Heart left ventricle (tissue), 16 donors: ENCODE measurements around the gene SRGAP3. TPM values are rescaled to one million over a fixed set of nuclear protein-coding genes. Genes with fewer than 3 reads are reported as not detected.

Source experiments
- ATAC-seq, 4 donors: fragments of 200-7000 bp; cut with Tn5 transposase; one replicate each; pipeline ENCODE4 v1.9.1; 2020 to 2022; ENCODE audit warnings: moderate library complexity in 4 of 4, mild to moderate bottlenecking in 3 of 4, moderate number of reproducible peaks in 1 of 4
- DNase-seq, 5 donors: peaks; one replicate each; pipeline ENCODE4 v3.0.0-alpha.2; 2020
- H3K27ac ChIP-seq, 12 donors: fragments of 200-600 bp; sonication (generic) in 4 of 12; one replicate each; pipeline versions ENCODE4 v1.5.0 to v1.8.0; 2016 to 2022; ENCODE audit warnings: mild to moderate bottlenecking in 2 of 12
- H3K27me3 ChIP-seq, 9 donors: fragments of 200-600 bp; sonication (generic) in 2 of 9; one replicate each; pipeline versions ENCODE4 v1.5.1 to v1.8.0; 2016 to 2022; ENCODE audit warnings: mild to moderate bottlenecking in 3 of 9
- H3K36me3 ChIP-seq, 9 donors: fragments of 200-600 bp; sonication (generic) in 2 of 9; one replicate each; pipeline versions ENCODE4 v1.5.0 to v1.8.0; 2018 to 2022; ENCODE audit warnings: mild to moderate bottlenecking in 2 of 9
- H3K4me1 ChIP-seq, 12 donors: fragments of 200-600 bp; sonication (generic) in 4 of 12; one replicate each; pipeline versions ENCODE4 v1.5.0 to v1.8.0; 2016 to 2022; ENCODE audit warnings: mild to moderate bottlenecking in 3 of 12
- H3K4me3 ChIP-seq, 12 donors: fragments of 200-600 bp; sonication (generic) in 4 of 12; one replicate each; pipeline versions ENCODE4 v1.5.0 to v1.8.0; 2017 to 2022; ENCODE audit warnings: mild to moderate bottlenecking in 9 of 12, moderate library complexity in 4 of 12
- H3K9me3 ChIP-seq, 12 donors: fragments of 200-600 bp; sonication (generic) in 4 of 12; one replicate each; pipeline versions ENCODE4 v1.5.0 to v1.8.0; 2016 to 2022; ENCODE audit warnings: mild to moderate bottlenecking in 1 of 12
- CTCF ChIP-seq, 12 donors: fragments of 200-600 bp; sonication (generic) in 4 of 12; IDR thresholded peaks; one replicate each; pipeline versions ENCODE4 v1.5.0 to v1.8.0; 2018 to 2022; ENCODE audit warnings: antibody characterized with exemption in 12 of 12, mild to moderate bottlenecking in 5 of 12
- POLR2A ChIP-seq, 2 donors: fragments of 450-650 bp; IDR thresholded peaks; one replicate each; pipeline ENCODE4 v1.6.1; 2017; ENCODE audit warnings: antibody characterized with exemption in 2 of 2, mild to moderate bottlenecking in 2 of 2, moderate library complexity in 2 of 2
- WGBS, 4 donors: extraction: QIAGEN DNeasy Blood & Tissue Kit in 2 of 4; methylation state at CpG; one replicate each; pipeline versions ENCODE4 v1.1.5 to v1.1.7; 2013 to 2018; 5-methylcytosine and 5-hydroxymethylcytosine counted together
- intact Hi-C, 10 donors: fragments of 100-400 bp; cut with DNase I; formaldehyde crosslinking; loops; one replicate each; pipeline versions ENCODE4 v1.11.1 to v1.14.2; 2022
- polyA plus RNA-seq, 2 donors: library from polyadenylated mRNA; stranded (reverse); fragments of 200-250 nt; gene quantifications; one replicate each; pipeline ENCODE4 v1.2.3, GENCODE V29; 2013
- total RNA-seq, 9 donors: library from RNA; depleted of rRNA in 2 of 9; stranded (reverse); fragments of >200 nt in 2 of 9; fragmentation: NEBNext Ultra II Directional in 3 of 9; extraction: Animal tissue kit (Norgen Biotek cat#: 25700) in 3 of 9; gene quantifications; one replicate each; pipeline versions ENCODE4 v1.1.0 to v1.2.4, GENCODE V29; 2016 to 2023
- donor health status: ischemic (EF 13 %, LVEDD 7.1; RV severe dilation, severe dysfunction).
- donor health status: healthy with polysubstance abuse.
- donor health status: DM: no; HTN: yes; CAD: no.
- donor health status: DM: no; HTN: no; CAD: no.
- donor health status: ischemic (EF 25% LVEDD 6.9; RV normal size, moderate dysfunction).
- donor health status: ischemic (EF 25% LVEDD 5.7; RV mildly dilated, moderate dysfunction).
- donor health status: healthy.
- donor health status: DM: yes; HTN: yes; CAD: no.
- donor health status: ischemic (EF 35%, LVEDD 5.7; RV mildly dilated, moderate dysfunction).
- donor health status: nonischemic (EF 11% LVEDD 7.7; RV severe dilation, severe dysfunction).
- donor health status: DM: yes; HTN: yes; CAD: no.
- donor health status: PGD.
- donor health status: ischemic (EF 29% LVEDD 5.4; RV normal size, mild dysfunction).
- donor health status: nonischemic (EF 23%, LVEDD 6.1; RV moderate dilation, normal function).

Gene SRGAP3
- total and polyA plus RNA-seq, 11 donors = 1.4 to 16.8 (median 9.0) TPM

- Histone ChIP-seq H3K36me3 (no peaks in the 10 kb centered on the region), H3K4me3 (no peak overlapping the region), H3K27ac (no peak overlapping the region), H3K27me3 (no peaks in the 10 kb centered on the region), H3K9me3 (no peaks in the 10 kb centered on the region), H3K4me1 (no peaks in the 10 kb centered on the region)
- ATAC-seq (no peak), DNase-seq (no peak)
- no peak for TF ChIP-seq POLR2A (IDR thresholded peaks at IDR 0.05)
- no peak for TF ChIP-seq CTCF (IDR thresholded peaks at IDR 0.05)
- WGBS, 4 donors = 79 to 90% (median 87%) methylated on average over 8 of the region's 8 CpGs
- intact Hi-C loops = loop anchor here in 1 of 10 donors (10.0 kb wide), 1 partner anchor 165 kb away; the partner anchor contains the start of gene SRGAP3
Measured at GRCh38 chr3:9079676-9080075, 169.8 kb downstream of the SRGAP3 start.

DNA sequence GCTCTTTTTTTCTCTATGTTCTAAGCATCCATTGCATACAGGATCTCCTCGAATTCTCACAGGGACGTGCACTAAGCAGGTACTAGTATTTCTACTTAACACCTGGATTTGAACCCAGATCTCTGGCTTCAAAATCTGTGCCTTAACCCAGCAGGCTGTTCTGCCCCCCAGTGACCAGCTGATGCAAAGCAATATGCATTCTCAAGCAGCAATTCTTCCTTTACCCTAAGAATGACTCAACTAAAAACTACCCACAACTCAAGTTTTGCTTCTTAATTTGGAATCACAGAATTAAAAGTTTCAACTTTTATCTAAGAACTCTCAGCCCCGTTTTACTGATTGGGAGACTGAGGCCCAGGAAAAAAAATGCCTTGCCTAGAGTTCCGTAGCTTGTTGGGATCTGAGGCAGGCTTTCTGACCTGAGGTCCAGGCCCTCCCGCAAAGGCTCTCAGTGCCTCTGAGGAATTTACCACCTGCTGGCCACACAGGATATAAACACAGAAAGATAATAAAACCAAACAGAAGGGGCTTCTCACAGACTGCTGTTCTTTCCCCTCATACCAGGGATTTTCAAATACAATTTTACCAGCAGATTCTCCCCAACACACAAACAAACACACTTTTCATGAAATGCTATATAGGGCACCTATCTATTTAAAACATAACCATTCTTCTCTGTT, 170.7 kb downstream of the SRGAP3 start:
- no peak overlapping the region for H3K27ac ChIP-seq
- H3K27me3 ChIP-seq = no peaks in the 10 kb centered on the region
- no peak for DNase-seq
- no peak overlapping the region for H3K4me3 ChIP-seq
- ATAC-seq = no peak
- intact Hi-C loops = loop anchor here in 1 of 10 donors (10.0 kb wide), 1 partner anchor 166 kb away; the partner anchor contains the start of gene SRGAP3
- WGBS, 4 donors = 81 to 83% (median 83%) methylated on average over 5 of the region's 5 CpGs
- TF ChIP-seq POLR2A (IDR thresholded peaks at IDR 0.05) (no peak), CTCF (IDR thresholded peaks at IDR 0.05) (peak in 1 of 12 donors; percentile 5)
- H3K4me1 ChIP-seq = peaks cover 0 to 7% (median 0%) of the 10 kb centered on the region in 12 donors
- no peaks in the 10 kb centered on the region for H3K36me3 ChIP-seq
- H3K9me3 ChIP-seq = no peaks in the 10 kb centered on the region

GRCh38 chr3:9077029-9077428, 172.4 kb downstream of the SRGAP3 start:
- no peak overlapping the region for H3K27ac ChIP-seq
- peaks cover 0 to 19% (median 0%) of the 10 kb centered on the region in 12 donors for H3K4me1 ChIP-seq
- intact Hi-C loops = loop anchor here in 1 of 10 donors (10.0 kb wide), 1 partner anchor 168 kb away; the partner anchor contains the start of gene SRGAP3
- no peak for ATAC-seq
- no peak for TF ChIP-seq CTCF (IDR thresholded peaks at IDR 0.05)
- TF ChIP-seq POLR2A (IDR thresholded peaks at IDR 0.05) = no peak
- H3K27me3 ChIP-seq = no peaks in the 10 kb centered on the region
- H3K9me3 ChIP-seq = no peaks in the 10 kb centered on the region
- DNase-seq = no peak
- WGBS, 4 donors = 65 to 75% (median 68%) methylated on average over 4 of the region's 4 CpGs
- H3K4me3 ChIP-seq = no peak overlapping the region
- H3K36me3 ChIP-seq = no peaks in the 10 kb centered on the region

DNA sequence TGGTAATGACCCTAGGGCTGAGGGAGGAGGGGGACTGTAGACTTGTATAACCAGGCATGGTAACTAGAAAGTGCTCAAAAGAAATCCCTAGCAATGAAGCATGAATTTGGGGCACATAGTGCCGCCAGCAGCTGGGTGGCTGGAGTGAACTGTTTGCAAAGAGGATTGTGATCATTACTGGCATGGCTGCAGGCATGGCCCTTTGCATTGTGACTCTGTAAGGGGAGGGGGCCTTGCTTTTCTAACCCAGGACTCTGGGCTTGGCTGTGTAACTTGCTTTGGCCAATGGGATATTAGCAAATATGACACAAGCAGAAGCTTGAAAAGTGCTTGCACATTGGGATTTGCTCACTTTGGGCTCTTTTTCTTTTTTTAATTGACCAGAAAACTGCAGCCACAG, 173.7 kb downstream of the SRGAP3 start:
- ATAC-seq (no peak), DNase-seq (no peak)
- Histone ChIP-seq H3K27me3 (no peaks in the 10 kb centered on the region), H3K4me3 (no peak overlapping the region), H3K36me3 (no peaks in the 10 kb centered on the region), H3K4me1 (peaks cover 0 to 21% (median 0%) of the 10 kb centered on the region in 12 donors), H3K27ac (no peak overlapping the region), H3K9me3 (no peaks in the 10 kb centered on the region)
- TF ChIP-seq CTCF (IDR thresholded peaks at IDR 0.05) = no peak
- TF ChIP-seq POLR2A (IDR thresholded peaks at IDR 0.05) = no peak
- intact Hi-C loops = loop anchor here in 1 of 10 donors (2.0 to 10.0 kb wide), 2 partner anchors 169 to 227 kb away; partner anchors contain the start of gene SRGAP3
- WGBS, 4 donors = 94 to 100% (median 98%) methylated on average over 1 of the region's 1 CpG
